GM20000 (cell line): Measurements from ENCODE around the gene SCN5A.

ENCODE experiments used
- DNase-seq: peaks from one replicate; pipeline ENCODE4 v3.0.0; 2012; ENCODE audit warnings: low spot score
- TF ChIP-seq, protein P1 (sequence below): IDR thresholded peaks from 2 replicates; pipeline ENCODE4 v1.5.1; 2012; ENCODE audit warnings: mild to moderate bottlenecking, control low read depth; ENCODE audit errors: extremely low read depth, missing control alignments

SCN5A gene

DNA sequence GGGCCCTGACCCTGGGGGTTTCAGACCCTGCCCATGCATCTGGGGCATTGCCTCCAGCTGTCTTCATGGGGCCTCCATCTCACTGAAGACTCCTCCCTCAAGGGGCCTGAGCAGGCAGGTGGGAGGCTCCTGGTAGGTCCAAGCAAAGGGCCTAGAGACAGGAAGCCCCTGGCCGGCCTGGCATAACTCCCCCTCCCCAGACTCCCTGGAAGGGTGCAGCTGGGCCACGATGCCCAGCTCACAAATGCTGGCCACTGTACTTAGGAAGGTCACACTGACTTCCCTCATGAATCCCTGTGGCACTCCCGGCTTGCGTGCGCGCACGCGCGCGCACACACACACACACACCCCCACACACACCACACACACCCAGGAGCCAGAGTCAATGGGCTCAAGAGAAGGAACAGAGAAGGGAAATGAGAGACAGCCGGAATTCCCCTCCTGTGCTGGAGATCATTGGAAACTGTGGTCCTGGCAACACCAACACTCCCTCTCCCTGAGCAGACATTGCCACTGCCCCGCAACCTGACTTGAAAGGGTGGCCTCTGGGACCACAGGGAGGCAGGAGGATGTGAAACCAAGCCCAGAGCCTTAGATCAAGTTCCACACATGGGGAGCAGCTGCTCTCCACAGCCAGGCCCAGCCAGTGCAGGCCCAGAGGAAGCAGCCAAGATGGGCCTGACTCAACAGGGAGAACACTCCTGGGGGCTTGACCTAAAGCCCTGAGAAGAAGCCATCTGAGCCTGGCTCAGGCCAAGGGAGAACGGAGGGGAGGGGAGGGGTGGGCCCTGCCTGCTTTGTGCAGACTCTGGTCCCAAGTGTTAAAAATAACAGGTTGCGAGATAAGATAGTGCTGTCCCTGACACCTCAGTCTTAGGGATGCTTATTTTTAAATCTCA lies 69.7 kb downstream of the SCN5A start:
- TF ChIP-seq, protein P1, sequence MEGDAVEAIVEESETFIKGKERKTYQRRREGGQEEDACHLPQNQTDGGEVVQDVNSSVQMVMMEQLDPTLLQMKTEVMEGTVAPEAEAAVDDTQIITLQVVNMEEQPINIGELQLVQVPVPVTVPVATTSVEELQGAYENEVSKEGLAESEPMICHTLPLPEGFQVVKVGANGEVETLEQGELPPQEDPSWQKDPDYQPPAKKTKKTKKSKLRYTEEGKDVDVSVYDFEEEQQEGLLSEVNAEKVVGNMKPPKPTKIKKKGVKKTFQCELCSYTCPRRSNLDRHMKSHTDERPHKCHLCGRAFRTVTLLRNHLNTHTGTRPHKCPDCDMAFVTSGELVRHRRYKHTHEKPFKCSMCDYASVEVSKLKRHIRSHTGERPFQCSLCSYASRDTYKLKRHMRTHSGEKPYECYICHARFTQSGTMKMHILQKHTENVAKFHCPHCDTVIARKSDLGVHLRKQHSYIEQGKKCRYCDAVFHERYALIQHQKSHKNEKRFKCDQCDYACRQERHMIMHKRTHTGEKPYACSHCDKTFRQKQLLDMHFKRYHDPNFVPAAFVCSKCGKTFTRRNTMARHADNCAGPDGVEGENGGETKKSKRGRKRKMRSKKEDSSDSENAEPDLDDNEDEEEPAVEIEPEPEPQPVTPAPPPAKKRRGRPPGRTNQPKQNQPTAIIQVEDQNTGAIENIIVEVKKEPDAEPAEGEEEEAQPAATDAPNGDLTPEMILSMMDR: no peak
- peak; percentile 60 for DNase-seq

DNA sequence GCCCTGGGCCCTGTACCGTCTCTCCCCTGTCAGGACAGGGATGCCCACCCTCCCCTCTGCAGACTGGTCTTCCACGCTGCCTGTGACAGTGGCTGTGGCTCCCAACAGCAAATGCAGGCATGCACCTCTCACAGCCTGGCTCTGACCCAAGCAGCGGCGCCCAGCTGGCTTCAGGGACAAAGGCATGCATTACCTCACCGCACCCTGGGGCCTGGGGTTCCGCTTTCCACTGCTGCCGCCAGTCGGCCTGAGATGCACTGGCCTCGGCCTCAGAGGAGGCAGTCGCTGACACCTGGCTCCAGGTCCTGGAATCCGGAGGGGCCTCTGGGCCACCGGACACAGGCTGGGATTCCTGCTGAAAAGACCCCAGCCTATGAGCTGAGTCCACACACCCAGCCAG lies 70.3 kb downstream of the SCN5A start:
- no peak for DNase-seq
- TF ChIP-seq, protein P1: no peak

DNA sequence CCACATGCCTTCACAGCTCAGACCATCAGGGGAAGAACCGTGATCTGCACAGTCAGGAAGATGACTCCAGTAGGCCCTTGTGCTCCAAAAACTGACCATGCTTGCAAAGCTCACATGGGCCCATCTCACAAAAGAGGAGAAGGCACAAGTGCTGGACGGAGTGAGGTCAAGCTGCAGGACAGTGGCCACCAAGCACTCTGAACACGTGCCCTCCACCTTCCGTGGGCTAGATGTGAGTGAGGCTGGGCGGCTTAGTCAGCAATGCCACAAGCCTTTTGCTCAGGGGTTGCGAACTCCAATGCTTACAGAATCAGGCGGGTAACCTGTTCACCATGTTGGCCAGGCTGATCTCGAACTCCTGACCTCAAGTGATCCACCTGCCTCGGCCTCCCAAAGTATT lies 70.9 kb downstream of the SCN5A start:
- DNase-seq: no peak
- TF ChIP-seq, protein P1: no peak

DNA sequence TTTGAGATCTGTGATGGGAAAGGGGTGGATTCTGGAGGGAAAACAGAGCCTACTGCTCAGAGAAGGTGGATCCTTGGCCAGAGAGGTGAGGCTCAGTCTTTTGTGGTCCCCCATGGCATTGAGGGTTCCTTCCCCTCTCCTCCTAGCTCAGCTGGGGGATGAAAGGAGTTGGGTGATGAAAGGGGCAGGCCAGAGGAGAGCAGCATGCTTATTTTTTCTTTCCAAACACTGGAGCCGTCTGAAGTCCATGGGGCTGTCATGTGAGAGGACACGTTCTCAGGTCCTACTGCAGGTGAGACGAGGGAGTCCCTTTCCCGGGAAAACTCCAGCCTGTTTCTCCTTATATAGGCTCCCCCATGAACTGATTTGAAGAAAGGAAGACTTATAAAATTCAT lies 71.4 kb downstream of the SCN5A start:
- TF ChIP-seq, protein P1: no peak
- no peak for DNase-seq

DNA sequence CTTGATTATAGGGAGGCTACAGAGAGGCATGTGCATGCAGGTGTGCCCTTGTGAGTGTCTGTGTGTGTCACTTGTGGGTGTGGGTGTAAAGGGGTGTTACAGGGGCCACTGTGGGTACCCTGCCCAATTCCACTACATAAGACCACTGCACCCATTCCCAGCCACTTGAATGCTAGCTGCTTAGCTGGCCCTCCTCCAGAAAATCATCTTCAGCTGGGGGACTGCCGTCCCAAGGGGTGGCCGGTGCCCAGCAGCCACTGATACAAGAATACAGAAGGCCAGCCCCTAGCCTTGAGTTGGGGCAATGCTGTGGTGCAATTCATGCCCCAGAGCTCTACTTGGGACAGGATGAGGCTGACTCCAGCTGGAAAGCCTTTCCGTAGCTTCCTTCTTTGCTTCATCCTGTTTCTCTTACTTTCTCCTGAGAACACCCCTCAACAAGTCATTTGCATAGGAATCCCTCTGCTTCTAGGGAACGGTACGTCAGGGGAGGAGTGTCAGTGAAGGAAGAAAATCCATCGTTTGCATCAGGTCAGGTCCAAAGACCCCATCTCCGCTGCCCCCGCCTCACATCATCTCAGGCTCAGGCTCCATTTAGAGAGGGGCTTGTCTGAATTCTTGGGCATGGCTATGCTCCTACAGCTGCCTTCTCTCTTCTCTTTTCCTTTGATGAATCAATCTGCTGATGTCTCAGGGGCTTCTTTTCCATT lies 72.0 kb downstream of the SCN5A start:
- TF ChIP-seq, protein P1: no peak
- no peak for DNase-seq

DNA sequence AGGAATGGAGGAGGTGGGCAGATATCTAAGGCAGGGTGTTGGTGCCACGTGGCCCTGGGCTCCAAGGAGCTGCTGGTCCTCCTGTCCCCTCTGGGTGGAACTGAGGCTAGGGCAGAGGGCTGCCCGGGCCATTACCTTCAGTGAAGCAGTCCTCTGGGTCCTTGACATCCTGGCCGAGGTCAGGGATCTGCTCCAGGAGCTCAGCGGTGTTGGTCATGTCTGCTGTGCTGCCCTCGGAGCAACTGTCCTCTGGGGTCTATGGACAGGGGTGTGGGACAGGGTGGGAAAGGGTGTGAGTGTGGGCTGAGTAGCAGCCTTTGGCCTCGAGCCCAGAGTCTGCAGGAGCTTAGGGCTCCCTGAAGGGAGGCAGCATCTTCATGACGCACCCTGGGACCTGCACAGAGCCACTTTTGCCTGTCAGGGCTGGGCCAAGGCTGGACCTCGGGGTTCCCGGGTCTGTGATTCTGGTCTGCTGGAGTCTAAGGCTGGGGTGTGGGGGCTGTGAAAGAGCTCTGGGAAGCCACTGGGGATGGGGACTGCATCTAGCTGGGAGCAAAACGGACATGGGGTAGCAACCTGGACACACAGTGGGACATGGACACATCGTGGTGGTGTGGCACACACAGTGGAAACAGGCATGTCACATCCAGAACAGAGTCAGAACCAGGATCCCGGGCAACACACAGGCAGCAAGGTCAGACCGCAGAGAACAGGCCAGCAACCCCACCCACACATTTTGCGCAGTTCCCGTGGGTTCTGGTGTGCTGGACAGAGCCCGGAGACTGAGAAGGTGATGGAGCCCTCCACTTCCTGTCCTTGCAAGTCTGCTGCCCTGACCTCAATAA lies 72.7 kb downstream of the SCN5A start:
- TF ChIP-seq, protein P1: no peak
- no peak for DNase-seq
